GM23248 (cell line): ENCODE results near the gene CD84. TPM values are rescaled to one million over a fixed set of nuclear protein-coding genes. Genes with fewer than 3 reads are reported as not detected.

Experiments used
- DNase-seq: peaks from one replicate; pipeline ENCODE4 v3.0.0-alpha.2; 2015
- H2AFZ ChIP-seq: fragments of 200-600 bp; sonication (generic); 2 replicates; pipeline ENCODE4 v1.6.1; 2016; ENCODE audit warnings: antibody characterized with exemption
- H3F3A ChIP-seq: fragments of 200-600 bp; sonication (generic); 2 replicates; pipeline ENCODE4 v1.6.1; 2016; ENCODE audit warnings: mild to moderate bottlenecking, antibody characterized with exemption, mixed run types; ENCODE audit not compliant: insufficient read depth
- H3K27ac ChIP-seq: fragments of 200-600 bp; sonication (generic); 2 replicates; pipeline ENCODE4 v1.5.1; 2016; ENCODE audit warnings: mild to moderate bottlenecking
- H3K27me3 ChIP-seq: fragments of 200-600 bp; sonication (generic); replicated peaks from 2 replicates; pipeline ENCODE4 v1.6.1; 2016; ENCODE audit warnings: mild to moderate bottlenecking; ENCODE audit not compliant: insufficient read depth
- H3K36me3 ChIP-seq: fragments of 200-600 bp; sonication (generic); 2 replicates; pipeline ENCODE4 v1.6.1; 2016; ENCODE audit warnings: low read depth, mild to moderate bottlenecking
- H3K4me1 ChIP-seq: fragments of 200-600 bp; sonication (generic); 2 replicates; pipeline ENCODE4 v1.6.1; 2016; ENCODE audit warnings: mild to moderate bottlenecking; ENCODE audit not compliant: insufficient read depth
- H3K4me2 ChIP-seq: fragments of 200-600 bp; sonication (generic); one replicate; pipeline ENCODE4 v1.6.1; 2016; ENCODE audit warnings: mild to moderate bottlenecking; ENCODE audit not compliant: unreplicated experiment
- H3K4me3 ChIP-seq: fragments of 200-600 bp; sonication (generic); 2 replicates; pipeline ENCODE4 v1.5.1; 2016; ENCODE audit warnings: mild to moderate bottlenecking
- H3K79me2 ChIP-seq: fragments of 200-600 bp; sonication (generic); 2 replicates; pipeline ENCODE4 v1.6.1; 2016; ENCODE audit warnings: mild to moderate bottlenecking; ENCODE audit not compliant: insufficient read depth
- H3K9ac ChIP-seq: fragments of 200-600 bp; sonication (generic); 2 replicates; pipeline ENCODE4 v1.6.1; 2016; ENCODE audit warnings: mild to moderate bottlenecking
- H3K9me2 ChIP-seq: fragments of 200-600 bp; sonication (generic); 2 replicates; pipeline ENCODE4 v1.6.1; 2016; ENCODE audit warnings: mixed run types, mild to moderate bottlenecking, moderate library complexity; ENCODE audit not compliant: insufficient read depth
- H3K9me3 ChIP-seq: fragments of 200-600 bp; sonication (generic); one replicate; pipeline ENCODE4 v1.6.1; 2017; ENCODE audit warnings: low read depth
- H4K20me1 ChIP-seq: fragments of 200-600 bp; sonication (generic); 2 replicates; pipeline ENCODE4 v1.6.0; 2016; ENCODE audit not compliant: insufficient read depth
- EZH2 ChIP-seq: fragments of 200-600 bp; sonication (generic); IDR thresholded peaks from 2 replicates; pipeline ENCODE4 v1.6.1; 2018; ENCODE audit warnings: antibody characterized with exemption, mild to moderate bottlenecking; ENCODE audit not compliant: insufficient read depth, poor library complexity, severe bottlenecking
- EZH2phosphoT487 ChIP-seq: fragments of 200-600 bp; sonication (generic); IDR thresholded peaks from 2 replicates; pipeline ENCODE4 v1.6.1; 2018; ENCODE audit warnings: antibody characterized with exemption, moderate library complexity, mild to moderate bottlenecking, low read depth; ENCODE audit not compliant: insufficient read depth
- WGBS, 2 experiments: methylation state at CpG; one replicate each; pipeline ENCODE4 v1.1.6; 2015 to 2017; ENCODE audit warnings: low lambda C conversion rate in 2 of 2, low coverage in 1 of 2; ENCODE audit errors: missing lambda C conversion rate in 2 of 2; 5-methylcytosine and 5-hydroxymethylcytosine counted together
- in situ Hi-C: fragments of 300-500 bp; cut with MboI; formaldehyde crosslinking; loops from 2 replicates; pipeline ENCODE4 v1.15.0; 2020
- polyA plus RNA-seq: library from polyadenylated mRNA; unstranded; fragments of >200 nt; fragmentation: Nextera tagmentation; extraction: Ambion mirVana; gene quantifications from 2 replicates; pipeline ENCODE4 v1.2.1, GENCODE V29; 2016
- total RNA-seq: library from RNA; depleted of rRNA; stranded (reverse); fragments of >200 nt; shearing (Covaris generic); gene quantifications from 2 replicates; pipeline ENCODE4 v1.2.3, GENCODE V29; 2014; rRNA removed

CD84 gene
- total and polyA plus RNA-seq, 2 experiments from 2014 or later: not detected

DNA sequence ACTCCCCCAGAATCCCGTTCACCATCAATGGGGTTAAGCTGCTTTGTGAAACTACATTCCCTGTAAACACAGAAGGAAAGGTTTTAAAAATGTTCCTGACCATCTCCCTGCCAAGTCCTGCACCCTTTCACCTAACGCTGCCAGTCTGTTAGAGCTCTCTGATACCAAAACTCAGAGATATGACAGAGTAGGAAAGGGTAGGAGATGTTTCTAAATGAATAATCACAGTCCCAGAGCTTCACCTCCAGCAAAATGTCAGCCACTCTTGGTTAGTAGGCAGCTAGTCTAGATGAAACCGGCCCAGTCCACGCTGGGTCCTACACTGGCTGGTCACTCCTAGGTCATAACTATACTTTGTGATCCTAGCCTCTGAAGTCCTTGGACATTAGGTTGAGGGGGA, 83.0 kb downstream of the CD84 start:
- Histone ChIP-seq H3K27me3 (no peaks in the 10 kb centered on the region), H3K4me2 (no peak overlapping the region), H3F3A (no peaks in the 10 kb centered on the region), H3K9me2 (no peaks in the 10 kb centered on the region), H3K9me3 (no peaks in the 10 kb centered on the region), H3K79me2 (no peaks in the 10 kb centered on the region), H3K27ac (no peak overlapping the region), H3K9ac (no peak overlapping the region), H3K4me3 (no peak overlapping the region), H3K4me1 (no peaks in the 10 kb centered on the region), H2AFZ (no peak overlapping the region), H4K20me1 (no peaks in the 10 kb centered on the region), H3K36me3 (no peaks in the 10 kb centered on the region)
- TF ChIP-seq EZH2phosphoT487: no peak
- TF ChIP-seq EZH2: no peak
- in situ Hi-C loops: no loop called here
- 22 to 29% methylated on average over 4 of the region's 4 CpGs for WGBS, 2 experiments
- no peak for DNase-seq

- Histone ChIP-seq H2AFZ (no peak overlapping the region), H3K27ac (no peak overlapping the region), H3K4me1 (no peaks in the 10 kb centered on the region), H3K27me3 (no peaks in the 10 kb centered on the region), H3K4me2 (no peak overlapping the region), H4K20me1 (no peaks in the 10 kb centered on the region), H3K36me3 (no peaks in the 10 kb centered on the region), H3K9ac (no peak overlapping the region), H3F3A (no peaks in the 10 kb centered on the region), H3K4me3 (no peak overlapping the region), H3K9me2 (no peaks in the 10 kb centered on the region), H3K79me2 (no peaks in the 10 kb centered on the region), H3K9me3 (no peaks in the 10 kb centered on the region)
- in situ Hi-C loops: no loop called here
- TF ChIP-seq EZH2: no peak
- TF ChIP-seq EZH2phosphoT487: no peak
- no peak for DNase-seq
- 32 to 35% methylated on average over 3 of the region's 3 CpGs for WGBS, 2 experiments
Measured at GRCh38 chr1:160494620-160495019, 84.7 kb downstream of the CD84 start.

- no peaks in the 10 kb centered on the region for H3K9me3 ChIP-seq
- in situ Hi-C loops: no loop called here
- no peak overlapping the region for H3K4me2 ChIP-seq
- WGBS, 2 experiments: 7 to 16% methylated on average over 2 of the region's 2 CpGs
- no peaks in the 10 kb centered on the region for H3K79me2 ChIP-seq
- H3K4me3 ChIP-seq: no peak overlapping the region
- no peaks in the 10 kb centered on the region for H3K9me2 ChIP-seq
- no peak overlapping the region for H2AFZ ChIP-seq
- H3F3A ChIP-seq: no peaks in the 10 kb centered on the region
- TF ChIP-seq EZH2phosphoT487 (no peak), EZH2 (no peak)
- H3K27me3 ChIP-seq: no peaks in the 10 kb centered on the region
- H3K27ac ChIP-seq: no peak overlapping the region
- no peak for DNase-seq
- no peaks in the 10 kb centered on the region for H4K20me1 ChIP-seq
- H3K9ac ChIP-seq: no peak overlapping the region
- H3K4me1 ChIP-seq: no peaks in the 10 kb centered on the region
- no peaks in the 10 kb centered on the region for H3K36me3 ChIP-seq
Measured at GRCh38 chr1:160492617-160493016, 86.7 kb downstream of the CD84 start.

DNA sequence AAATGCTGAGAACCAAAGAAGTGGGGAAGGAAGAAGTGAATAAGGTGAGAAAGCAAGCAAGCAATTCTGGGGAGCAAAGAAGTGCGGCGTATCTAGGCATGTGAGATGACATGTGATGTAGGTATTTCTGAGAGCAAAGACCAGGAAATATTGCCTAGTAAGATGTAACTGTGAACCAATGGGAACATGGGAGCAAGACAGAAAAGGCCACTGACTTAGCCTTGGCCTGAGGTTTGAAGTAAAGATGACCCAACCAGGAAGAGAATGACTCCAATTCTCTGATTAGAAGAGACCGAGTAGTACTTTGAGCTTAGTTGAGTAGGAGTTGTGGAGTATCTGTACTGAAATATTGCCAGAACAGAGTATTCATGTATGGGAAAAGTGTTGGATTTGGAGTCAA, 87.3 kb downstream of the CD84 start:
- no peaks in the 10 kb centered on the region for H4K20me1 ChIP-seq
- H3K4me1 ChIP-seq: no peaks in the 10 kb centered on the region
- 32 to 52% methylated on average over 3 of the region's 3 CpGs for WGBS, 2 experiments
- TF ChIP-seq EZH2phosphoT487 (no peak), EZH2 (no peak)
- H3K9ac ChIP-seq: no peak overlapping the region
- H3K36me3 ChIP-seq: no peaks in the 10 kb centered on the region
- no peak overlapping the region for H3K4me3 ChIP-seq
- H3K9me3 ChIP-seq: no peaks in the 10 kb centered on the region
- in situ Hi-C loops: no loop called here
- no peak overlapping the region for H3K27ac ChIP-seq
- no peaks in the 10 kb centered on the region for H3K79me2 ChIP-seq
- no peaks in the 10 kb centered on the region for H3F3A ChIP-seq
- H3K4me2 ChIP-seq: no peak overlapping the region
- no peak for DNase-seq
- no peaks in the 10 kb centered on the region for H3K27me3 ChIP-seq
- no peaks in the 10 kb centered on the region for H3K9me2 ChIP-seq
- H2AFZ ChIP-seq: no peak overlapping the region

Other genes with a start within 250 kb of the CD84 start
- gene COPA, start 236.2 kb downstream of the CD84 start, total RNA-seq: 212 and 214 TPM in 2 replicates
- gene COPA, start 236.2 kb downstream of the CD84 start, polyA plus RNA-seq: 194 and 200 TPM in 2 replicates
- gene NCSTN, start 236.1 kb downstream of the CD84 start, total RNA-seq: 104 and 110 TPM in 2 replicates
- 138 and 147 TPM in 2 replicates for gene NCSTN, start 236.1 kb downstream of the CD84 start, polyA plus RNA-seq
- not detected in 2 replicates for gene NHLH1, start 212.4 kb downstream of the CD84 start, total RNA-seq
- gene NHLH1, start 212.4 kb downstream of the CD84 start, polyA plus RNA-seq: 0.16 and 0.31 TPM in 2 replicates
- not detected in 2 replicates for gene VANGL2, start 178.9 kb downstream of the CD84 start, total RNA-seq
- not detected in 2 replicates for gene VANGL2, start 178.9 kb downstream of the CD84 start, polyA plus RNA-seq
- gene SLAMF6, start 56.2 kb downstream of the CD84 start, total RNA-seq: not detected in 2 replicates
- not detected in 2 replicates for gene SLAMF6, start 56.2 kb downstream of the CD84 start, polyA plus RNA-seq
- not detected in 2 replicates for gene SLAMF1, start 67.5 kb upstream of the CD84 start, total RNA-seq
- not detected in 2 replicates for gene SLAMF1, start 67.5 kb upstream of the CD84 start, polyA plus RNA-seq
- gene CD48, start 132.3 kb upstream of the CD84 start, total RNA-seq: not detected in 2 replicates
- 0.28 TPM in 1 of 2 replicates, not detected in the other for gene CD48, start 132.3 kb upstream of the CD84 start, polyA plus RNA-seq
- gene SLAMF7, start 159.8 kb upstream of the CD84 start, total RNA-seq: not detected in 2 replicates
- gene SLAMF7, start 159.8 kb upstream of the CD84 start, polyA plus RNA-seq: not detected in 2 replicates
- gene LY9, start 216.7 kb upstream of the CD84 start, total RNA-seq: not detected in 2 replicates
- not detected in 2 replicates for gene LY9, start 216.7 kb upstream of the CD84 start, polyA plus RNA-seq